ENCODE measurements around the gene FOXM1.

FOXM1 gene

GRCh38 chr12:2893007-2893406 is 16.0 kb upstream of the FOXM1 start:
- DNase-seq (ENCODE audit: low read depth): peak; percentile 94
- no peak for TF ChIP-seq CTCF (conservative IDR thresholded peaks at IDR 0.05; ENCODE audit: low read length)
- peak overlapping the region; percentile 96 for H3K4me3 ChIP-seq (ENCODE audit: low read length)

DNA sequence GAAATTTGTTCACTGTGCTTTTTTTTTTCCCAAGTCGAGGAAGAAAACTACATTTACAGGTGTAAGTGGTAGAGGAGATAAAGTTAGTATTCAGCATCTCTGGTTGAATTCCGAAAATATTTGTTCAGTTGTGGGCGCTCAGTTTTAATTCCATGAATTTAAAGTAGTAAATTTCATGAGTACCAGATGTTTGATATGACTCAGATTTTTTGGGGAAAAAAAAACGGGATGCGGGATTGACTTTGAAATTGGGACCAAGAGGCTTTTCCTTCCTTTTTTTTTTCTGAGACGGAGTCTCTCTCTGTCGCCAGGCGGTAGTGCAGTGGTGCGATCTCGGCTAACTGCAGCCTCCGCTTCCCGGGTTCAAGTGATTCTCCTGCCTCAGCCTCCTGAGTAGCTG is 15.3 kb upstream of the FOXM1 start:
- DNase-seq (ENCODE audit: low read depth): peak; percentile 71

DNA sequence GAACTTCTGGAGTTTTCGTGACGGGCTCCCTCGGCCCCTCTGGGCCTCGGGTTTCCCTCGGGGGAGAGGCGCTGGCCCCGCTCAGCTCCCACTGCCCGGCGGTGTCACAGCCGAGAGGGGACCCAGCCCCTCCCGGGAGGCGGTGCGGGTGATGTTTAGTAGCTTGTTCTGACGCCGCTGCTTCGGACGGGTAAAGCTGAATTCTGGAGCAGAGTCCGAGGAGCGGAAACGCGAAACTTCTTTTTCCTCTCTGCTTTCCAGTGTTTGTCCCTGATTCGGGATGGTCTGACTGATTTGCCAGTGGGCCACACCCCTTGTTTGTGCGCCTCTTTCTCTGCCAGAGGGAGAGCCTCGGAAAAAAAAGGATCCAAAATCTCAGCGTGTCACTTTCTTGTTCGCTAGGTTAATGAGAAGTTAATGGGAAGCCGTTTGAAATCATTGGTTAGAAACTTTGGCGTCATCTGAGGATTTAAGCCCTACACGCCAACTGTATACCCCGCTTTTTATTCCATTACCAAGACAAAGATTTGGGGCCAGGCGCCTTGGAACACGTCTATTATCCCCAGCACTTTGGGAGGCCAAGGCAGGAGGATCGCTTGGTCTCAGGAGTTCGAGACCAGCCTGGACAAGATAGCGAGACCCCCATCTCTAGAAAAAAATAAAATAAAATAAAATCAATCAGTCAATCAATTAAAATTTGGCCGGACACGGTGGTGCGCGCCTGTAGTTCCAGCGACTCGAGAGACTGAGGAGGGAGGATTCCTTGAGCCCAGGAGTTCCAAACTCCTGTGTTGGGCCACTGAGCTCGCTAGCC is 14.5 kb upstream of the FOXM1 start:
- H3K4me3 ChIP-seq (ENCODE audit: low read length): peak overlapping the region; percentile 96
- TF ChIP-seq CTCF (conservative IDR thresholded peaks at IDR 0.05; ENCODE audit: low read length): no peak
- peak; percentile 69 for DNase-seq (ENCODE audit: low read depth)

More for the DNA sequence above, 15.3 kb upstream of the FOXM1 start:
- no peak for TF ChIP-seq CTCF (conservative IDR thresholded peaks at IDR 0.05; ENCODE audit: low read length)
- peak overlapping the region; percentile 96 for H3K4me3 ChIP-seq (ENCODE audit: low read length)

GRCh38 chr12:2890388-2891239 is 13.6 kb upstream of the FOXM1 start, which contains the start of gene TULP3:
TULP3 (plus strand) TSS chr12:2890891; CDS start chr12:2890948, 57 bp downstream.
- peak within 1 kb of the TSS; percentile 96 for H3K4me3 ChIP-seq (ENCODE audit: low read length)
- peak; percentile 15; the same call in 1 of the 2 replicates for TF ChIP-seq CTCF (conservative IDR thresholded peaks at IDR 0.05; ENCODE audit: low read length)
- DNase-seq (ENCODE audit: low read depth): peak; percentile 97

DNA sequence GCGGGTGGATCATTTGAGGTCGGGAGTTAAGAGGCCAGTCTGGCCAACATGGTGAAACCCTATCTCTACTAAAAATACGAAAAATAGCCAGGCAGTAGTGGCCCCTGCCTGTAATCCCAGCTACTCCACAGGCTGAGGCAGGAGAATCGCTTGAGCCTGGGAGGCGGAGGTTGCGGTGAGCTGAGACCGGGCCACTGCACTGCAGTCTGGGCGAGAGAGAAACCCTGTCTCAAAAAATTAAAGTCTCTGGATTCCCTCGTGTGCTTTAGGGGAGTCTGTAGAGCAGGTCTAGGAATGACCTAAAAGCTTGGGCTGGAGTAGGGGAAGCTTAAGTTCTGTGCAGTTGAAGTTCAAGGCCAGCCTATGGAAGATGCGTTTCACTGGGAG is 13.0 kb upstream of the FOXM1 start:
- H3K4me3 ChIP-seq (ENCODE audit: low read length): peak overlapping the region; percentile 67
- no peak for DNase-seq (ENCODE audit: low read depth)
- TF ChIP-seq CTCF (conservative IDR thresholded peaks at IDR 0.05; ENCODE audit: low read length): no peak

- H3K4me3 ChIP-seq (ENCODE audit: low read length): no peak overlapping the region
- no peak for DNase-seq (ENCODE audit: low read depth)
- no peak for TF ChIP-seq CTCF (conservative IDR thresholded peaks at IDR 0.05; ENCODE audit: low read length)
Observed at GRCh38 chr12:2886768-2887450, 9.9 kb upstream of the FOXM1 start.

Data from AG10803 (cell line).